H9 (cell line): ENCODE measurements around the gene P2RX6. TPM values are rescaled to one million over a fixed set of nuclear protein-coding genes. Genes with fewer than 3 reads are reported as not detected.

Experiments
- DNase-seq: peaks from one replicate; pipeline ENCODE4 v3.0.0-alpha.2; 2017
- H2AFZ ChIP-seq: one replicate; pipeline ENCODE4 v1.6.1; 2013; ENCODE audit warnings: mild to moderate bottlenecking, low read length, control low read depth, moderate library complexity
- H2AK5ac ChIP-seq: 2 replicates; pipeline ENCODE4 v1.6.1; 2013; ENCODE audit warnings: low read length, control low read depth, mixed read lengths; ENCODE audit not compliant: insufficient read length
- H2BK120ac ChIP-seq: one replicate; pipeline ENCODE4 v1.6.1; 2013; ENCODE audit warnings: low read depth, mild to moderate bottlenecking, low read length, control low read depth, inconsistent platforms; ENCODE audit not compliant: poor library complexity, severe bottlenecking
- H2BK12ac ChIP-seq: 2 replicates; pipeline ENCODE4 v1.6.1; 2013; ENCODE audit warnings: low read length, control low read depth, mixed read lengths, low read depth; ENCODE audit not compliant: insufficient read length
- H2BK15ac ChIP-seq: 2 replicates; pipeline ENCODE4 v1.6.1; 2013; ENCODE audit warnings: low read depth, low read length, control low read depth
- H2BK20ac ChIP-seq: one replicate; pipeline ENCODE4 v1.6.1; 2013; ENCODE audit warnings: low read depth, mild to moderate bottlenecking, low read length, control low read depth, inconsistent platforms; ENCODE audit not compliant: poor library complexity, severe bottlenecking
- H2BK5ac ChIP-seq: 2 replicates; pipeline ENCODE4 v1.6.1; 2013; ENCODE audit warnings: low read length, control low read depth, mixed read lengths; ENCODE audit not compliant: insufficient read length
- H3K14ac ChIP-seq: 2 replicates; pipeline ENCODE4 v1.6.1; 2013; ENCODE audit warnings: low read length, control low read depth; ENCODE audit not compliant: insufficient read depth
- H3K18ac ChIP-seq: 2 replicates; pipeline ENCODE4 v1.6.1; 2013; ENCODE audit warnings: low read depth, mild to moderate bottlenecking, mixed read lengths, low read length, control low read depth; ENCODE audit not compliant: insufficient read length
- H3K23ac ChIP-seq: 2 replicates; pipeline ENCODE4 v1.6.1; 2013; ENCODE audit warnings: low read length, control low read depth, mixed read lengths, low read depth; ENCODE audit not compliant: insufficient read length
- H3K23me2 ChIP-seq: 2 replicates; pipeline ENCODE4 v1.6.1; 2013; ENCODE audit warnings: low read depth, mild to moderate bottlenecking, mixed read lengths, low read length, control low read depth; ENCODE audit not compliant: insufficient read length, poor library complexity, severe bottlenecking
- H3K27ac ChIP-seq: 2 replicates; pipeline ENCODE4 v1.5.1; 2013; ENCODE audit warnings: low read length, control low read depth, mixed read lengths, low read depth; ENCODE audit not compliant: insufficient read length
- H3K27me3 ChIP-seq: 2 replicates; pipeline ENCODE4 v1.6.1; 2013; ENCODE audit warnings: low read length, control low read depth, inconsistent platforms; ENCODE audit not compliant: insufficient read depth
- H3K4ac ChIP-seq: 2 replicates; pipeline ENCODE4 v1.6.1; 2013; ENCODE audit warnings: low read depth, mild to moderate bottlenecking, control low read depth, inconsistent platforms, low read length, moderate library complexity
- H3K4me1 ChIP-seq: 2 replicates; pipeline ENCODE4 v1.6.1; 2013; ENCODE audit warnings: low read length, control low read depth, inconsistent platforms; ENCODE audit not compliant: insufficient read depth
- H3K4me2 ChIP-seq: 2 replicates; pipeline ENCODE4 v1.6.1; 2013; ENCODE audit warnings: low read length, control low read depth, mixed read lengths; ENCODE audit not compliant: insufficient read length, insufficient read depth
- H3K56ac ChIP-seq: 2 replicates; pipeline ENCODE4 v1.6.1; 2013; ENCODE audit warnings: low read depth, mild to moderate bottlenecking, mixed read lengths, low read length, control low read depth; ENCODE audit not compliant: insufficient read length
- H3K79me1 ChIP-seq: 2 replicates; pipeline ENCODE4 v1.6.1; 2013; ENCODE audit warnings: low read depth, mild to moderate bottlenecking, moderate library complexity, low read length, control low read depth, inconsistent platforms; ENCODE audit not compliant: insufficient read depth, poor library complexity, severe bottlenecking
- H3K79me2 ChIP-seq: 2 replicates; pipeline ENCODE4 v1.6.1; 2013; ENCODE audit warnings: low read length, control low read depth, inconsistent platforms; ENCODE audit not compliant: insufficient read depth
- H3K9ac ChIP-seq: 2 replicates; pipeline ENCODE4 v1.6.1; 2013; ENCODE audit warnings: low read length, control low read depth, mixed read lengths; ENCODE audit not compliant: insufficient read length; ENCODE audit errors: extremely low read depth
- H3K9me3 ChIP-seq: one replicate; pipeline ENCODE4 v1.6.1; 2013; ENCODE audit warnings: low read depth, low read length, inconsistent platforms; ENCODE audit not compliant: control insufficient read depth
- H3T11ph ChIP-seq: one replicate; pipeline ENCODE4 v1.6.1; 2013; ENCODE audit warnings: mild to moderate bottlenecking, low read length, control low read depth, inconsistent platforms
- H4K20me1 ChIP-seq: one replicate; pipeline ENCODE4 v1.6.1; 2013; ENCODE audit not compliant: control insufficient read depth, insufficient read length, insufficient read depth
- H4K5ac ChIP-seq: 2 replicates; pipeline ENCODE4 v1.6.1; 2013; ENCODE audit warnings: low read depth, mild to moderate bottlenecking, mixed read lengths, low read length, control low read depth; ENCODE audit not compliant: insufficient read length
- H4K8ac ChIP-seq: replicated peaks from 2 replicates; pipeline ENCODE4 v1.6.1; 2013; ENCODE audit warnings: low read length, control low read depth, mixed read lengths, low read depth; ENCODE audit not compliant: insufficient read length
- H4K91ac ChIP-seq: 2 replicates; pipeline ENCODE4 v1.6.1; 2013; ENCODE audit warnings: low read depth, mild to moderate bottlenecking, moderate library complexity, mixed read lengths, low read length, control low read depth; ENCODE audit not compliant: insufficient read length
- H3K27ac Mint-ChIP-seq, 3 experiments: 2 replicates in 2 of 3; 3 replicates in 1 of 3; pipeline ENCODE4 v1.8.0; 2020 to 2021; ENCODE audit warnings: mixed read lengths in 3 of 3, mild to moderate bottlenecking in 1 of 3, moderate library complexity in 1 of 3
- H3K27me3 Mint-ChIP-seq: 2 replicates; pipeline ENCODE4 v1.8.0; 2021; ENCODE audit warnings: low read depth, mild to moderate bottlenecking, moderate library complexity, mixed read lengths
- H3K36me3 Mint-ChIP-seq, 3 experiments: 2 replicates in 2 of 3; 3 replicates in 1 of 3; pipeline ENCODE4 v1.8.0; 2020 to 2021; ENCODE audit warnings: low read depth in 3 of 3, mixed read lengths in 3 of 3; ENCODE audit not compliant: insufficient read depth in 1 of 3
- H3K4me1 Mint-ChIP-seq, 2 experiments: 2 replicates each; pipeline ENCODE4 v1.8.0; 2020; ENCODE audit warnings: mixed read lengths in 2 of 2
- H3K4me3 Mint-ChIP-seq, 2 experiments: 2 replicates in 1 of 2; 3 replicates in 1 of 2; pipeline ENCODE4 v1.8.0; 2020 to 2021; ENCODE audit warnings: mild to moderate bottlenecking in 2 of 2, mixed read lengths in 2 of 2, moderate library complexity in 1 of 2
- H3K9me3 Mint-ChIP-seq, 2 experiments: 2 replicates in 1 of 2; 3 replicates in 1 of 2; pipeline ENCODE4 v1.8.0; 2020; ENCODE audit warnings: mild to moderate bottlenecking in 2 of 2, mixed read lengths in 2 of 2, moderate library complexity in 1 of 2
- WGBS: extraction: QIAGEN DNeasy Blood & Tissue Kit; methylation state at CpG from one replicate; pipeline ENCODE4 v1.1.7; 2013; ENCODE audit warnings: missing lambda C conversion rate, low lambda C conversion rate, mixed read lengths; ENCODE audit not compliant: insufficient read length; ENCODE audit errors: extremely low coverage; 5-methylcytosine and 5-hydroxymethylcytosine counted together
- total RNA-seq: library from RNA; stranded (reverse); gene quantifications from 2 replicates; pipeline ENCODE4 v1.2.1, GENCODE V29; 2021
- TF ChIP-seq, protein P1 (sequence below): fragments of 200-600 bp; sonication (generic); conservative IDR thresholded peaks from 3 replicates; pipeline ENCODE4 v1.8.0; 2021; ENCODE audit warnings: antibody characterized with exemption, mild to moderate bottlenecking

The P2RX6 gene
- total RNA-seq, 1 experiment from 2014 or later: not detected

DNA sequence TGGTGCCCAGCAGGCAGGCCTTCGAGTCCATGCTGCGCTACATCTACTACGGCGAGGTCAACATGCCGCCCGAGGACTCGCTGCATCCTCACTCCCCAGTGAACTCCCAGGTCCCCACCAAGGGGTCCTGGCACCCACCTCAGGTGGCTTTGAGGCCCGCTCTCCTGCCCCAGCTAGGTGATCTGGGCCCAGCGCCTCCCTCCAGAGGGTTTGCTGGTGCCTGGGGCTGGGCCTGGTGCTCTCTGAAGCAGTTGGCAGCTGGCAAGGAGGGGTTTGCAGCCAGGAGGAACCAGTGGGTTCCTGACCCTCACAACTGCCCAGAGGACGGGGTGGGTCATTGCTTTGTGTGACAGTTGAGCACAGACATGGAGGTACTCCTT lies 18.9 kb upstream of the P2RX6 start:
- no peak overlapping the region for H3K4ac ChIP-seq
- H3K4me2 ChIP-seq: no peak overlapping the region
- no peaks in the 10 kb centered on the region for H4K20me1 ChIP-seq
- H3K27ac ChIP-seq: no peak overlapping the region
- no peak for DNase-seq
- no peak overlapping the region for H3T11ph ChIP-seq
- TF ChIP-seq, protein P1, sequence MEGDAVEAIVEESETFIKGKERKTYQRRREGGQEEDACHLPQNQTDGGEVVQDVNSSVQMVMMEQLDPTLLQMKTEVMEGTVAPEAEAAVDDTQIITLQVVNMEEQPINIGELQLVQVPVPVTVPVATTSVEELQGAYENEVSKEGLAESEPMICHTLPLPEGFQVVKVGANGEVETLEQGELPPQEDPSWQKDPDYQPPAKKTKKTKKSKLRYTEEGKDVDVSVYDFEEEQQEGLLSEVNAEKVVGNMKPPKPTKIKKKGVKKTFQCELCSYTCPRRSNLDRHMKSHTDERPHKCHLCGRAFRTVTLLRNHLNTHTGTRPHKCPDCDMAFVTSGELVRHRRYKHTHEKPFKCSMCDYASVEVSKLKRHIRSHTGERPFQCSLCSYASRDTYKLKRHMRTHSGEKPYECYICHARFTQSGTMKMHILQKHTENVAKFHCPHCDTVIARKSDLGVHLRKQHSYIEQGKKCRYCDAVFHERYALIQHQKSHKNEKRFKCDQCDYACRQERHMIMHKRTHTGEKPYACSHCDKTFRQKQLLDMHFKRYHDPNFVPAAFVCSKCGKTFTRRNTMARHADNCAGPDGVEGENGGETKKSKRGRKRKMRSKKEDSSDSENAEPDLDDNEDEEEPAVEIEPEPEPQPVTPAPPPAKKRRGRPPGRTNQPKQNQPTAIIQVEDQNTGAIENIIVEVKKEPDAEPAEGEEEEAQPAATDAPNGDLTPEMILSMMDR: no peak
- H2BK120ac ChIP-seq: no peak overlapping the region
- H3K56ac ChIP-seq: no peak overlapping the region
- H3K27me3 ChIP-seq: no peaks in the 10 kb centered on the region
- H4K91ac ChIP-seq: no peak overlapping the region
- no peak overlapping the region for H4K8ac ChIP-seq
- H2AK5ac ChIP-seq: no peak overlapping the region
- H3K79me2 ChIP-seq: no peaks in the 10 kb centered on the region
- H3K4me1 ChIP-seq: no peaks in the 10 kb centered on the region; the same call in 1 of the 2 replicates
- H3K9ac ChIP-seq: no peak overlapping the region
- no peak overlapping the region for H2BK12ac ChIP-seq
- Mint-ChIP-seq H3K4me1 (peaks cover 2 to 5% of the 10 kb centered on the region in 2 experiments; a peak in 3 of 4 replicates), H3K9me3 (no peaks in the 10 kb centered on the region), H3K27me3 (no peaks in the 10 kb centered on the region), H3K27ac (no peak overlapping the region), H3K4me3 (no peak overlapping the region), H3K36me3 (peaks cover 2 to 20% (median 8%) of the 10 kb centered on the region in 3 experiments; a peak in 5 of 7 replicates)
- no peak overlapping the region for H2BK5ac ChIP-seq
- no peak overlapping the region for H2BK15ac ChIP-seq
- H3K23me2 ChIP-seq: no peaks in the 10 kb centered on the region
- H3K18ac ChIP-seq: no peak overlapping the region
- no peak overlapping the region for H2AFZ ChIP-seq
- H3K23ac ChIP-seq: no peak overlapping the region
- H4K5ac ChIP-seq: no peak overlapping the region
- no peaks in the 10 kb centered on the region for H3K79me1 ChIP-seq
- no peak overlapping the region for H3K14ac ChIP-seq
- no CpG with 5 or more reads among the region's 10 CpGs for WGBS
- no peaks in the 10 kb centered on the region for H3K9me3 ChIP-seq
- H2BK20ac ChIP-seq: no peak overlapping the region
